Measurements from ENCODE around the gene UBA3. TPM values are rescaled to one million over a fixed set of nuclear protein-coding genes. Genes with fewer than 3 reads are reported as not detected.

Gene UBA3
- total RNA-seq, 1 donor = 77.1 TPM

- Histone ChIP-seq H3K36me3 (ENCODE audit: insufficient read depth, low read length) (peaks cover 4% of the 10 kb centered on the region), H2AFZ (ENCODE audit: low read length) (peak within 1 kb of the TSS; percentile 87), H3K4me1 (ENCODE audit: insufficient read depth, low read length) (peaks cover 70% of the 10 kb centered on the region), H3K27ac (ENCODE audit: low read depth, low read length) (peak within 1 kb of the TSS; percentile 94), H3K79me2 (ENCODE audit: insufficient read depth, low read length) (peaks cover 44% of the 10 kb centered on the region), H4K20me1 (ENCODE audit: insufficient read depth, low read length) (peaks cover 15% of the 10 kb centered on the region), H3K4me2 (ENCODE audit: insufficient read depth, low read length) (peak within 1 kb of the TSS; percentile 93), H3K4me3 (ENCODE audit: insufficient read depth, low read length) (peak within 1 kb of the TSS; percentile 94), H3K27me3 (ENCODE audit: insufficient read depth, low read length) (no peaks in the 10 kb centered on the region), H3K9me3 (ENCODE audit: low read depth, low read length) (no peaks in the 10 kb centered on the region)
- DNase-seq (ENCODE audit: insufficient read length, low spot score, missing footprints) = peak; percentile 91
- no peak for TF ChIP-seq CTCF (IDR thresholded peaks at IDR 0.05; ENCODE audit: extremely low read depth, low read depth, low read length)
Observed at GRCh38 chr3:69084326-69085167, 4.4 kb upstream of the UBA3 start, which contains the start of gene ARL6IP5. Gene ARL6IP5, plus strand, starts transcription at chr3:69084937. Its CDS starts 111 bp downstream, at chr3:69085048.

- TF ChIP-seq CTCF (IDR thresholded peaks at IDR 0.05; ENCODE audit: extremely low read depth, low read depth, low read length) = no peak
- Histone ChIP-seq H3K4me2 (ENCODE audit: insufficient read depth, low read length) (peak overlapping the region; percentile 45), H4K20me1 (ENCODE audit: insufficient read depth, low read length) (peaks cover 7% of the 10 kb centered on the region), H3K27me3 (ENCODE audit: insufficient read depth, low read length) (no peaks in the 10 kb centered on the region), H3K4me3 (ENCODE audit: insufficient read depth, low read length) (no peak overlapping the region), H3K36me3 (ENCODE audit: insufficient read depth, low read length) (no peaks in the 10 kb centered on the region), H3K27ac (ENCODE audit: low read depth, low read length) (peak overlapping the region; percentile 94), H3K9me3 (ENCODE audit: low read depth, low read length) (no peaks in the 10 kb centered on the region), H3K4me1 (ENCODE audit: insufficient read depth, low read length) (peaks cover 69% of the 10 kb centered on the region), H3K79me2 (ENCODE audit: insufficient read depth, low read length) (peaks cover 44% of the 10 kb centered on the region), H2AFZ (ENCODE audit: low read length) (no peak overlapping the region)
- peak; percentile 74 for DNase-seq (ENCODE audit: insufficient read length, low spot score, missing footprints)
Observed at GRCh38 chr3:69082805-69083204, 2.6 kb upstream of the UBA3 start.

DNA sequence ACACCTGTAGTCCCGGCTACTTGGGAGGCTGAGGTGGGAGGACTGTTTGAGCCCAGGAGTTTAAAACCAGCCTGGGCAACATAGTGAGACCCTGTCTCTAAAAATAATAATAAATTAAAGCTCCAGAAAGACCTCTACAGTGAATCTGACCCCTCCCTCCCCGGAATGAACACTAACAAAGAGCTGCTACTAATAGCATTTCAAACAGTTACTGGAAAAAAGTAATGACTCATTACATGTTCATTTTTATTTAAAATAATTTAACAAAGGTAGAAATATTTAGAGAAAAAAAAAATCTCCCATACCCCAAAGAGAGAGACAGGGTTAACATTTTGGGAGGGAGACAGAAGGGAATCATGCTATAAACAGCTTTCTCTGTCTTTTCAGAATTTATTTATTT lies 2.2 kb upstream of the UBA3 start:
- Histone ChIP-seq H3K36me3 (ENCODE audit: insufficient read depth, low read length) (no peaks in the 10 kb centered on the region), H3K27me3 (ENCODE audit: insufficient read depth, low read length) (no peaks in the 10 kb centered on the region), H3K4me3 (ENCODE audit: insufficient read depth, low read length) (no peak overlapping the region), H3K27ac (ENCODE audit: low read depth, low read length) (peak overlapping the region; percentile 94), H3K9me3 (ENCODE audit: low read depth, low read length) (no peaks in the 10 kb centered on the region), H3K4me1 (ENCODE audit: insufficient read depth, low read length) (peaks cover 65% of the 10 kb centered on the region), H3K4me2 (ENCODE audit: insufficient read depth, low read length) (peak overlapping the region; percentile 45), H4K20me1 (ENCODE audit: insufficient read depth, low read length) (peaks cover 7% of the 10 kb centered on the region), H2AFZ (ENCODE audit: low read length) (no peak overlapping the region), H3K79me2 (ENCODE audit: insufficient read depth, low read length) (peaks cover 44% of the 10 kb centered on the region)
- no peak for TF ChIP-seq CTCF (IDR thresholded peaks at IDR 0.05; ENCODE audit: extremely low read depth, low read depth, low read length)
- peak; percentile 54 for DNase-seq (ENCODE audit: insufficient read length, low spot score, missing footprints)

DNA sequence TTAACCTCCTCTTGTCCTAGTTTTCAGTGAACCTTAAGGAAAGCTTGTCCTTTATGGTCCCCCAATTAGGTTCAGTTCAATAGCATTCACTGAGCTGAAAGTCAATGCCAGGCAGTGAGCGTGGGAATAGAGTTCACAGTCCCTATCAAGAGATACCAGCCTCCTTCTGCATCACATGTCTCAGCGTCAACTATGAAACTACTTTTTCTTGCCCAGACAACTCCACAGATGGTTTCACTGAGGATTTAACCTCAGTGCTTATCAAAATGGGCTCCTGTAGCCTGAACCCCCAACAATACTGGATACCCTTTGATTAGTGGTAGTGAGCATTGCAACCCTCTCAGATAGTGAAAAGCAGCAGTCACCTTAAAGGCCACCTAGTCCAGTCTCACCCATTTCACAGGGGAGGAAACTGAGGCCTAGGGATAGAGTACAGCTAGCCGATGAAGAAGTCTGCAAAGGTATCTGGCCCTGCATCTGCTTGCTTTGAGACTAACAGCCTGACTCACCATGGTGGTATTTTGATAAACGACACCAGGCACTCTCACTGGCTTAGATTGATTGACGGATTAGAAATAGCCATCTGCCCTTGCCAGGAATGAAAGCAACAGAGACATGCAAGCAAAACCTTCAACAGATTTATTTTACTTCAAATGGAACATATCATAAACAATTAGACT lies 1.6 kb upstream of the UBA3 start:
- H3K4me2 ChIP-seq (ENCODE audit: insufficient read depth, low read length) = peak overlapping the region; percentile 18
- H3K79me2 ChIP-seq (ENCODE audit: insufficient read depth, low read length) = peaks cover 43% of the 10 kb centered on the region
- no peak overlapping the region for H3K4me3 ChIP-seq (ENCODE audit: insufficient read depth, low read length)
- H3K4me1 ChIP-seq (ENCODE audit: insufficient read depth, low read length) = peaks cover 58% of the 10 kb centered on the region
- TF ChIP-seq CTCF (IDR thresholded peaks at IDR 0.05; ENCODE audit: extremely low read depth, low read depth, low read length) = no peak
- H3K27me3 ChIP-seq (ENCODE audit: insufficient read depth, low read length) = no peaks in the 10 kb centered on the region
- H2AFZ ChIP-seq (ENCODE audit: low read length) = no peak overlapping the region
- H3K36me3 ChIP-seq (ENCODE audit: insufficient read depth, low read length) = no peaks in the 10 kb centered on the region
- peaks cover 7% of the 10 kb centered on the region for H4K20me1 ChIP-seq (ENCODE audit: insufficient read depth, low read length)
- no peak overlapping the region for H3K27ac ChIP-seq (ENCODE audit: low read depth, low read length)
- no peaks in the 10 kb centered on the region for H3K9me3 ChIP-seq (ENCODE audit: low read depth, low read length)
- DNase-seq (ENCODE audit: insufficient read length, low spot score, missing footprints) = peak; percentile 9
